GM10266 (cell line): Measurements from ENCODE around the gene ONECUT1.

Experiments used
- DNase-seq: peaks from one replicate; pipeline ENCODE4 v3.0.0; 2012; ENCODE audit errors: extremely low spot score
- TF ChIP-seq, protein P1 (sequence below): IDR thresholded peaks from 2 replicates; pipeline ENCODE4 v1.5.1; 2012; ENCODE audit warnings: mild to moderate bottlenecking, low read depth; ENCODE audit not compliant: control insufficient read depth, insufficient read depth; ENCODE audit errors: missing control alignments

The ONECUT1 gene

DNA sequence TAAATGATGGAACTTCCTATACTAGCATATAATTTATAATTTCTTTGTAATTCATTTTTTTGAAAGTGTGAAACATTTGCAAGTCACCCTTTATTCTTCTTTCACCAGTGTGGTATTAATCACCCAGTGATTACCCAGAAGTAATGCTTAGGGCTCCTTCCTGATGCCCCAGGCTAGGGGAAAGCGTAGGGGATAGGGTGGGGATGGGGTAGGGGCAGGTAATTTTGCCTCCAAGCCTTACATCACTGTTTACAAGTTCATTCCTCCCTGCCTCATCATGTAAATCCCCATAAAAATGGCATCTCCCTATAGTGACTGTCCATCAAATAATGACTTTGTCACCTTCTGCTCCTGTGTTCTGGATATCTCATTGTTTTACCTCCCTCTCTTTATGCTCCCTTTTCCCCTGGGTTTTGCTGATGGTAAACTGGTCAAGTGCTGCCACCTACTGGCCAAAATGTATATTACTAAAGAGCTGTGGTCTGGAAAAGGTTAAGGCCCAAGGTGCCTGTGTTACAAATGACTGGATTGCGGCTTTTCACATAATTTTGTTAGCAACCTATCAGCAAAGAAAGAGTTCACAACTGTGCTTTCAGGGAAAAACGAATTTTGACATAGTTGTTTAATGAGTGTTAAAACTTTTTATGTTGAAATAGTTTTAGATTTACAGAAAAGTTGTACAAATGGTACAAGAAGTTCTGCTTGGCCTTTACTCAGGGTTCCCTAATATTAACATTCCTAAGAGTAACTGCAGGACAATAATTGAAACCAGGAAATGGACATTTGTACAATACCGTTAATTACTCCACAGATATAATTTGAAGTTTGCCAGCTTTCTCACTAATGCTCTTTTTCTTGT is 54.7 kb downstream of the ONECUT1 start:
- TF ChIP-seq, protein P1, sequence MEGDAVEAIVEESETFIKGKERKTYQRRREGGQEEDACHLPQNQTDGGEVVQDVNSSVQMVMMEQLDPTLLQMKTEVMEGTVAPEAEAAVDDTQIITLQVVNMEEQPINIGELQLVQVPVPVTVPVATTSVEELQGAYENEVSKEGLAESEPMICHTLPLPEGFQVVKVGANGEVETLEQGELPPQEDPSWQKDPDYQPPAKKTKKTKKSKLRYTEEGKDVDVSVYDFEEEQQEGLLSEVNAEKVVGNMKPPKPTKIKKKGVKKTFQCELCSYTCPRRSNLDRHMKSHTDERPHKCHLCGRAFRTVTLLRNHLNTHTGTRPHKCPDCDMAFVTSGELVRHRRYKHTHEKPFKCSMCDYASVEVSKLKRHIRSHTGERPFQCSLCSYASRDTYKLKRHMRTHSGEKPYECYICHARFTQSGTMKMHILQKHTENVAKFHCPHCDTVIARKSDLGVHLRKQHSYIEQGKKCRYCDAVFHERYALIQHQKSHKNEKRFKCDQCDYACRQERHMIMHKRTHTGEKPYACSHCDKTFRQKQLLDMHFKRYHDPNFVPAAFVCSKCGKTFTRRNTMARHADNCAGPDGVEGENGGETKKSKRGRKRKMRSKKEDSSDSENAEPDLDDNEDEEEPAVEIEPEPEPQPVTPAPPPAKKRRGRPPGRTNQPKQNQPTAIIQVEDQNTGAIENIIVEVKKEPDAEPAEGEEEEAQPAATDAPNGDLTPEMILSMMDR = peak; percentile 77

DNA sequence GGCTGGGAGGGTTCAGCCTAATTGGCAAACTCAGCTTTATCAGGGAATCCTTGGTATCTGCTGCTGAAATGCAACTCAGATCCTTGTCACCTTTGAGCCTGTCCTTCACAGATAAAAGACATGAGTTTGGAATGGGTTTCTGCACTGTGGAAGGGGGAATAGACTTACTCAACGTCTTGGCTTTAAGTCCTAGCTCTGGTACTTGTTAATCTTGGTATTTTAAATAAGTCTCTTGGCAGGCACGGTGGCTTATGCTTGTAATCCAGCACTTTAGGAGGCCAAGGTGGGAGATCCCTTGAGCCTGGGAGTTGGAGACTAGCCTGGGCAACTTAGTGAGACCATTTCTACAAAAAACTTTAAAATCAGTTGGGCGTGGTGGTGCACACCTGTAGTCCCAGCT is 55.8 kb downstream of the ONECUT1 start:
- TF ChIP-seq, protein P1 = no peak

More for the DNA sequence above, 54.7 kb downstream of the ONECUT1 start:
- peak; percentile 66 for DNase-seq

DNA sequence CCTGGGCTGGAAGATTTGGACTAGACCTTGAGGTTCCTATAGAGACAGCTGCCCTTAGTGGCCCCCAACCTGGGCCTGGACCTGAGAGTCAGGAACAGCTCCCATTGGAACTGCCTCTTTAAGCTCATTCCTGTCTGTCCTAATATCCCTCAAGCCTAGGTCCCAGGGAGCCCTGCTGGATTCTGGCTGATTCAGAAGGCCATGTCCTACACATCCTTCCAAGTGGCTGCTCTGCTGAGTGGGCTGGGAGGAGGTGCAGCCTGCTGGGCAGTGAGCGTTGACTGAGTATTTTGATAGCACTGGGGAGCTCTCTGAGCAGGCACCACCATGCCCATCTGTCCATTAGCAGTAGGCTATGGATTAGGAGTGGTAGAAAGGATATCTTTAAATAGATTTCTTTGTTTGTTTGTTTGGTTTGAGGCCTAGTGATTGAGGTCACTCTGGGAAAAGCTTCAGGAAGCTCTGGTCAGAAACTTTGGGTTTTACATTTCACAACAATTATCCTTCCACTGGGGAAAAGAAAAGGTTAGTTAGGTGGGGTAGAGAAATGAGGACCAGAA is 56.4 kb downstream of the ONECUT1 start:
- DNase-seq = no peak
- TF ChIP-seq, protein P1 = no peak

More for the DNA sequence above, 55.8 kb downstream of the ONECUT1 start:
- no peak for DNase-seq

DNA sequence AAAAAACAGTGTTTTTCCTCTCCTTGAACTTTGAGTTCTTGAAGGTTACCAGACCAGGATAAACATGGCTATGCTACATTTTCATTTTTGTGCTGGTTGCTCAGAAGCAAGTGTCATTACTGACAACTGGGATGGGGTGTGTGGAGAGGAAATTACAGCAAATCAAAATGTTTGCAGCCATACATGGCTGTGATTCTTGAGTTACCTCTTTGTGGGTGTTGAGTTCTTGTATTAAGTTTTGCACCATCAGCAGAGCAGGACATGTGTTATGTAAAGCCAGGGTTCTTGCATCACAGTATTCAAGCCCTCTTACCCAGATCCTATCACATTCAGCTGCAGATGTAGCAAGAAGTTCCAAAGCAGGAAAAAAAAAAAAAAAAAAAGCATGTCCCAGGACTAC is 57.0 kb downstream of the ONECUT1 start:
- TF ChIP-seq, protein P1 = no peak
- DNase-seq = no peak

DNA sequence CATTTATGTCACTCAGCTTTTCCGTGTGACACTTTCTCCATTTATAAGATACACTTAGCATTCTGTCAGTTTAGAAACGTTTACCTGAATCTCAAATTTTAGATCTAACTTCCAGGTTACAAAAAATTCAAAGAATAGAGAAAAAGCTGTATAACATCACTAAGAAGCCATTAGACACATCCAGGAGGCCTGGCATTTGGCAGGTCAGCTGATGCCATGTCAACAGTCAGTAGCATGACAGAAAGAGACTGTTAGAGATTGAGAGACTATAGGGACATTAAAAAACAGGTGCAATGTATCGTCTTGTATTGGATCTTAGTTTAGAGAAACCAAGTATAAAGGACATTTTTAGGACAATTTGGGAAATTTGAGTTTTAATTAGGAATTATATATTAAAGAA is 57.6 kb downstream of the ONECUT1 start:
- TF ChIP-seq, protein P1 = no peak
- DNase-seq = no peak

DNA sequence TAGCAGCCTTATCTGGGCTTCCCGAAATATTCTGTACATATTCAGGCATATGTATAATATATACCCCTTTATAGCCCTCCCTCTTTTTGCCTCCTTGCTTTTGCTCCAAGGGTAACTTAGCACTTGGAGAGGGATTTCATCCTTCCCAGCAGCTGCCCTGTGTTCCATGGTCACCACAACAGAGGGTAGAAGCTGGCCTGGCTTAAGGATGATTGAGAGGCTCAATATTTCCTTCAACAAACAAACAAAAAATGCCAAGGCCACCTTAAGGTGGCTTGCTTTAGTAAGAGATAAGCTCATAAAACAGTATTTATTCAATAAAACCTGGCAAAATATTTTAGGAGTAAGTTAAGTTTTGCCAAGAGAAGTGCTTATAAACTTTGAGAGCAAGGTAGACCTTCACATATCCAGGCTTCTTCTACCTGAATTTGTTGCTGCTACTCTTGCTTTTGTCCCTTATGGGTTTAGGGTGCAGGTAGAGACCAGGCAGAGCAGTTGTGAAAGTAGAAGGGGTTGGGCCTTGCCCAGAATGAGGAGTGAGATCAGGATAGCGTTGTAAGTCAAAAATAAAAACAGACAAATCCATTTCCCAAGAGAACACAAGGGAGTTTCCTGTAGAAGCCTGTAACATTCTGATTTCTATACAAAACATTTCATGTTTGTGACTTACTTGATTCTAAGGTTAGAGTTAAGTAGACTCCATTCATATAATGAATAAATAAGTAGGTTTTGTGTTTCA is 58.2 kb downstream of the ONECUT1 start:
- TF ChIP-seq, protein P1 = no peak
- DNase-seq = no peak
